COLO668 (cell line): ENCODE data around the gene PRAMEF18.
"Not testable (repeated sequence)": the region's sequence is repeated elsewhere in the genome, so short reads cannot be mapped to it uniquely, and the experiment has no call there.

Source experiments
- DNase-seq: peaks from one replicate; lab custom pipeline; 2025; ENCODE audit not compliant: unreplicated experiment; lab: John Stamatoyannopoulos, UW

The PRAMEF18 gene, protein sequence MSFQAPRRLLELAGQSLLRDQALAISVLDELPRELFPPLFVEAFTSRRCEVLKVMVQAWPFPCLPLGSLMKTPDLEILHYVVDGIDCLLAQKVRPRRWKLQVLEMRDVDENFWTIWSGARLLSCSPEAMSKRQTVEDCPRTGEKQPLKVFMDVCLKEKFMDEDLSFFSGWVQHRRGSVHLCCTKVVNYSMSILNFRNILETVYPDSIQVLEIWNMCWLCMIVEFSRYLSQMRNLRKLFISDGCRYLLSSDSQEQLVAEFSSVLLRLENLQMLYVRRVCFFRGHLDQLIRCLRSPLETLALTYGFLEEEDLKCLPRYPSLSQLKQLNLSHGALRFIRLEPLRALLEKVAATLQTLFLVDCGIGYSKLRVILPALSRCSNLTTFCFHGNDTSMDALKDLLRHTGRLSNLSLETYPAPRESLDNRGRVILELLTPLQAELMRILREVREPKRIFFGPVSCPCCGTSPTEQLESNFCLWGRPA

GRCh38 chr1:13225675-13226204 lies at the start of gene PRAMEF18:
Gene PRAMEF18 (minus strand): TSS chr1:13226154. CDS start chr1:13226106, 48 bp downstream.
- DNase-seq, result not testable (repeated sequence)

GRCh38 chr1:13265124-13265523 lies 39.2 kb upstream of the PRAMEF18 start:
- not testable (repeated sequence) for DNase-seq

- not testable (repeated sequence) for DNase-seq
These were observed 27.9 kb upstream of the PRAMEF18 start, which contains the start of gene PRAMEF5 for GRCh38 chr1:13253898-13254297. Gene PRAMEF5 (plus strand): TSS chr1:13254198. CDS start chr1:13259269, 5,071 bp downstream.

GRCh38 chr1:13247122-13247521 lies 21.2 kb upstream of the PRAMEF18 start:
- DNase-seq, result not testable (repeated sequence)

- not testable (repeated sequence) for DNase-seq
These were observed 20.6 kb upstream of the PRAMEF18 start for GRCh38 chr1:13246554-13246871.

GRCh38 chr1:13245841-13246553 lies 20.0 kb upstream of the PRAMEF18 start:
- DNase-seq, result not testable (repeated sequence)

GRCh38 chr1:13243536-13244263 lies 17.7 kb upstream of the PRAMEF18 start:
- not testable (repeated sequence) for DNase-seq

DNA sequence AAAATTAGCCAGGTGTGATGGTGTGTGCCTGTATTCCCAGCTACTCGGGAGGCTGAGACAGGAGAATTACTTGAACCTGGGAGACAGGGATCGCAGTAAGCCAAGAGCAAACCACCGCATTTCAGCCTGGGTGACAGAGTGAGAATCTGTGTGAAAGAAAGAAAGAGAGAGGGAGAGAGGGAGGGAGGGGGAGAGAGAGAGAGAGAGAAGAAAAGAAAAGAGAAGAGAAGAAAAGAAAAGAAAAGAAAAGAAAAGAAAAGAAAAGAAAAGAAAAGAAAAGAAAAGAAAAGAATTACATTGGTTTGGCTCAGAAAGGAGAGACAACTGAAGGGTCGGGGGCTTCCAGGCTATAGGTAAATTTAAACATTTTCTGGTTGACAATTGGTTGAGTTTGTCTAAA lies 13.7 kb upstream of the PRAMEF18 start:
- DNase-seq, result not testable (repeated sequence)

DNA sequence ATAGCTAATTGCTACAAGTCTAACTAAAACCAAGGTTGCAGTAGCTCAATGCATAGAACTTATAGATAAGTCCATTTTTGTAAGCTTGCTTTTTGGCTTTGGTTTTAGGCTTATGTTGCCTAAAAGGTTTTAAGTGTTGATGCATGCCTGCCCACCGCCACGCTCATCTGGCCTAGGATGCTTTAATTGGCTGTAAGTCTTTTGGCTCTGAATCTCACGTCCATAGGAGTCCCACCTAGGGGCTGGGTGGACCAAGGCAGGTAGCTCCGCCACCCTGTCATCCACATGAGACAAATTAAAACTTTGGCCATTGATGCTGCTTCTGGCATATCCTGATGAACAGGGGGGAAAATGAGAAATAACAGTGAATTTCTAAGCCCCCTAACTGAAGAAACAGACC lies 11.6 kb upstream of the PRAMEF18 start:
- not testable (repeated sequence) for DNase-seq

DNA sequence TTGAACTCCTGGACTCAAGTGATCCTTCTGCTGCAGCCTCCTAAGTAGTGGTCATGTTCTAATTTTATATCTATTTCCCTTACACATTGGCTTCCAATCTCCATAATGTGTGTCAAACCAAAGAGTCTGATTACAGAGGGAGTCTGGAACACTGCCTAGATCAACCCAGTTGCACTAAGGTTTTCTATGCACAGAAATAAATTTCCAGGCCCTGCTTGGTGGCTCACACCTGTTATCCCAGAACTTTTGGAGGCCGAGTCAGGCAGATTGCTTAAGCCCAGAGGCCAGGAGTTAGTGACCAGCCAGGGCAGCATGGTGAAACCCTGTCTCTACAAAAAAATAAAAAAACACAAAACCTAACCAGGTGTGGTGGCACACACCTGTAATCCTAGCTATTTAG lies 8.1 kb upstream of the PRAMEF18 start:
- DNase-seq, result not testable (repeated sequence)

DNA sequence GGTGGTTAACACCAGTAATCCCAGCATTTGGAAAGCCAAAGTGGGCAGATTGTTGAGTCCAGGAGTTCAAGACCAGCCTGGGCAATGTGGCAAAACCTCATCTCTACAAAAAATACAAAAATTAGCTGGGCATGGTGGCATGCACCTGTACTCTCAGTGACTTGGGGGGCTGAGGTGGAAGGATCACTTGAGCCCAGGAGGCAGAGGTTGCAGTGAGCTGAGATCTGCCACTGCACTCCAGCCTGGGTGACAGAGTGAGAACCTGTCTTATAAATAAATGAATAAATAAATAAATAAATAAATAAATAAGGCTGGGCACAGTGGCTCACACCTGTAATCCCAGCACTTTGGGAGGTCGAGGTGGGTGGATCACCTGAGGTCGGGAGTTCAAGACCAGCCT lies 6.1 kb upstream of the PRAMEF18 start:
- DNase-seq, result not testable (repeated sequence)

GRCh38 chr1:13231061-13231750 lies 5.3 kb upstream of the PRAMEF18 start:
- not testable (repeated sequence) for DNase-seq

DNA sequence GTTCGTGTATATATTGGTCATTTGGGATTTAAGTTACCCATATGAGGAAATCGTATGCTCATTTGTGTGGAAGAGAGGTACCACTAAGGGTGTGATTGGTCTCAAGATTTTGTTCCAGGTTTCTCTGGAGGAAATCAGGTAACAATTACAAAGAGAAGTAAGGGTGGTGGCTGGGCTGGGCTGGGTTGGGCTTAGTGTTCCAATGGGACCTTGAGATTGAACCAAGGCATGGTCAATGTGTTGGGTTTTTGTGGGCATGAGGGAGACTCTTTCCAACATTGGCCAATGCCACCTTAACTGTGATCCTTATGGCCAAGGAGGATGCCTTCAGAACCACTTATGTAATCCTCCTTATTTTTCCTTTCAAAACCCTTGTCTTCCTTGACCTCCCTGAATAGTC lies 4.6 kb upstream of the PRAMEF18 start:
- DNase-seq, result not testable (repeated sequence)

DNA sequence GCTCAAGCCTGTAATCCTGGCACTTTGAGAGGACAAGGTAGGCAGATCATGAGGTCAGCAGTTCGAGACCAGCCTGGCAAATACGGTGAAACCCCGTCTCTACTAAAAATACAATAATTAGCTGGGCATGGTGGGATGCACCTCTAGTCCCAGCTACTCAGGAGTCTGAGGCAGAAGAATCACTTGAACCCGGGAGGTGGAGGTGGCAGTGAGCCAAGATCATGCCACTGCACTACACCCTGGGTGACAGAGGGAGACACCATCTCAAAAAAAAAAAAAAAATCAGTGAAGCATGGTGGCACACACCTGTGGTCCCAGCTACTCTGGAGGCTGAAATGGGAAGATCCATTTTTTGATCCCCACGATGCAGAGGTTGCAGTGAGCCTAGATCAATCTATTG lies 4.1 kb upstream of the PRAMEF18 start:
- not testable (repeated sequence) for DNase-seq

DNA sequence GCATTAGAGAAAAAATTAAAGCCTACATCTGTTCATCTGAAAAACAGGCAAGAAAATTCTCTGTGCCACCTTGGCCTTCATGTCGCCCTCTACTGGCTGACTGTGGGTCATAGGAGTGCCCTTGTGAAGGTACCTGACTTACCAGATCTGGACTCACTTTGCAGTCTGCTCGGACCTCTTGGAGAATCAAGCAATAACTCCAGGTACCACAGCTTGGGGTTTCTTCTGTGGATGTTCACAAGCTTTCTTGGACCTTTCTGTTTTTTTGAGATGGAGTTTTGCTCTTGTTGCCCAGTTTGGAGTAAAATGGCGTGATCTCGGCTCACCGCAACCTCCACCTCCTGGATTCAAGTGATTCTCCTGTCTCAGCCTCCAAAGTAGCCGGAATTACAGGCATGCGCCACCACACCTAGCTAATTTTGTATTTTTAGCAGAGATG lies 2.4 kb upstream of the PRAMEF18 start:
- DNase-seq, result peak; percentile 57

DNA sequence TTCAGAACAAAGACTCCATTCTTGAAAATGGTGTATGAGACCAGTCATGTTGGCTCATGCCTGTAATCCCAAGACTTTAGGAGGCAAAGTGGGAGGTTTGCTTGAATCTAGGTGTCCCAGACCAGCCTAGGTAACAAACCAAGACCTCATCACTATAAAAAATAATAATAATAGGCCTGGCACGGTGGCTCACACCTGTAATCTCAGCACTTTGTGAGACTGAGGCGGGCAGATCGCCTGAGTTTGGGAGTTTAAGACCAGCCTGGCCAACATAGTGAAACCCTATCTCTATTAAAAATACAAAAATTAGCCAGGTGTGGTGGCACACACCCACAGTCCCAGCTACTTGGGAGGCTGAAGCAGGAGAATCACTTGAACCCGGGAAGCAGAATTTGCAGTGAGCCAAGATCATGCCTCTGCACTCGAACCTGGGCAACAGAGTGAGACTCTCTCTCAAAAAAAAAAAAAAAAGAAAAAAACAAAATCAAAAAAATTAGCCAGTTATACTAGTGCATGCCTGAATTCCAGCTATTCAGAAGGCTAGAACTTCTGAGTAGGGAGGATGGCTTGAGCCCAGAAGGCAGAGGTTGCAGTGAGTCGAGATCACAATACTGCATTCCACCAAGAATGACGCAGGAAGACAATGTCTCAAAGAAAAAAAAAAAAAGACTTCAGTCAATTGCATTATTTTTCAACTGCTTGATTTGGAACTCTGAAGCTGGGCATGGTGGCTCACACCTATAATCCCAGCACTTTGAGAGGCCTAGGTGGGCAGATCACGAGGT lies 1.5 kb upstream of the PRAMEF18 start:
- not testable (repeated sequence) for DNase-seq

DNA sequence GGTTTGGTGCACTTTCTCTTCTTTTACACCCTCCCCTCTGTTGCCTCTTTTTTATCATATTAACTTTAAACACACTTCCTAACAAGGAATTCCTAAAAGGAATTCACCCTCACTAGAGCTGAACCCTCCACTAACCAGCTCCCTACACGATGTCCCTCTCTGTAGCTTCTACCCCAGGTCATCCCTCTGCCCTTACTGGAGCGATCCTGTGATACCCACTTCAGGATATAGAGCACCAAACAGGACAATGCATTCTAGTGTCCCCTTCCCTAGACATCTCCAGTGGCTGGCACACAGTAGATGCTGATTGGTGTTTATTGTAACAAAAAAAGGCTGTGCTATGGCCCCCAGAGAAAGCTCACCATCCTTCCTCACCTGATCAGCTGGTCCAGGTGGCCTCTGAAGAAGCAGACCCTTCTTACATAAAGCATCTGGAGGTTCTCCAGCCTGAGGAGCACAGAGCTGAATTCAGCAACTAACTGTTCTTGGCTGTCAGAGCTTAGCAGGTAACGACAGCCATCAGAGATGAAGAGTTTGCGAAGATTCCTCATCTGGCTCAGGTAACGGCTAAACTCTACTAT lies 1.4 kb downstream of the PRAMEF18 start:
- no peak for DNase-seq

- not testable (repeated sequence) for DNase-seq
These were observed 3.2 kb downstream of the PRAMEF18 start for GRCh38 chr1:13222788-13223187.

DNA sequence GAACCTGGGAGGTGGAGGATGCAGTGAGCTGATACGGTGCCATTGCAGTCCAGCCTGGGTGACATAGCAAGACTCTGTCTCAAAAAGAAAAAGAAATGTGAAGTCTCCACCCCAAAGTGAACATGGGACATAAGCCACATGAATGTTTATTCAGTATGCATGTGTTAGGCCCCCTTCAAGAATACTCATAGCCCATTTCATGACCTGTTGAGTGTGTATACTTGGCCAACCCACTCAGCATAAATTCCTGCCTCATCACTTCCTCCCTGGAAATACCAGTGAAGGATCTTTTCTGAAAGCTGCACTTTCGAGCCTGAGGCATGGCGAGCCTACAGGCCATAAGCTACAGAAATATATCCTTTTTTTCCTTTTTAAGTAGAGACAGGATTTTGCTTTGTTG lies 6.8 kb downstream of the PRAMEF18 start:
- not testable (repeated sequence) for DNase-seq
